SK-N-SH (cell line): Measurements from ENCODE around the gene PRKAA2.

Experiments used
- EP300 ChIP-seq, 2 experiments: IDR thresholded peaks; 2 replicates each; pipeline versions ENCODE4 v1.4.0 to v1.6.1; 2012; ENCODE audit warnings: borderline replicate concordance in 1 of 2, low read depth in 1 of 2, low read length in 1 of 2
- FOXM1 ChIP-seq: IDR thresholded peaks from 2 replicates; pipeline ENCODE4 v1.4.0; 2012; ENCODE audit warnings: low read depth, mild to moderate bottlenecking
- MXI1 ChIP-seq: IDR thresholded peaks from 2 replicates; pipeline ENCODE4 v1.6.1; 2012; ENCODE audit warnings: mild to moderate bottlenecking, low read depth, low read length, improper control_type of control experiment
- POLR2AphosphoS5 ChIP-seq: IDR thresholded peaks from 2 replicates; pipeline ENCODE4 v1.6.1; 2012; ENCODE audit warnings: low read depth, low read length
- RAD21 ChIP-seq: IDR thresholded peaks from 2 replicates; pipeline ENCODE4 v1.6.1; 2012; ENCODE audit warnings: mild to moderate bottlenecking, low read length
- SIN3A ChIP-seq: IDR thresholded peaks from 2 replicates; pipeline ENCODE4 v1.6.1; 2012; ENCODE audit warnings: low read depth, mild to moderate bottlenecking, low read length, moderate library complexity, borderline replicate concordance
- TAF1 ChIP-seq: IDR thresholded peaks from 2 replicates; pipeline ENCODE4 v1.6.1; 2012; ENCODE audit warnings: low read depth, mild to moderate bottlenecking, low read length, moderate library complexity, borderline replicate concordance
- TCF12 ChIP-seq: IDR thresholded peaks from 2 replicates; pipeline ENCODE4 v1.4.0; 2012
- TF ChIP-seq, protein P1 (sequence below): fragments of 200-600 bp; sonication (generic); IDR thresholded peaks from 2 replicates; pipeline ENCODE4 v1.6.1; 2017; ENCODE audit warnings: antibody characterized with exemption, mild to moderate bottlenecking, moderate library complexity
- TF ChIP-seq, protein P2 (sequence below): IDR thresholded peaks from 2 replicates; pipeline ENCODE4 v1.4.0; 2012; ENCODE audit warnings: low read depth
- TF ChIP-seq, protein P3 (sequence below): fragments of 150-350 bp; IDR thresholded peaks from 2 replicates; pipeline ENCODE4 v1.6.1; 2017; ENCODE audit warnings: antibody characterized with exemption, low read length, low read depth, borderline replicate concordance

DNA sequence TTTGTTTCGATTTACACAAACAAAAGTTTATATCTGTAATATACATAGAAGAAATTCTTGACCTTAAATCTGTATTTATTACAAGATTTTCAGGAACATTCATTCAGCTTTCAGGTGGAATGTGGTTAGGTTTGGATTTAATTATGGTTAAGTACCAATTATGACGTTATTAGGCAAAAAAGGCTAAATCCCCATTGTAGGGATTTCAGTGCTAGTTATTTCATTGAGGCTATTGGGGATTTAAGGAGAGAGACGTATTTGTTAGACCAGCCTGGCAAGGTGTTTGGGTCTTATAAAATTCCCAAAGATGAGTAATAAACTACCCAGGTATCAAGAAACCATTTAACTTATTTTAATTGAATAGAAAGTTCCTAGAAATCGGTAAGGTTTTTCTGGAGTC lies 26.0 kb downstream of the PRKAA2 start:
- TF ChIP-seq EP300 (IDR thresholded peaks at IDR 0.05; ENCODE audit: borderline replicate concordance in 1 of 2, low read depth in 1 of 2, low read length in 1 of 2), result no peak
- TF ChIP-seq, protein P1, sequence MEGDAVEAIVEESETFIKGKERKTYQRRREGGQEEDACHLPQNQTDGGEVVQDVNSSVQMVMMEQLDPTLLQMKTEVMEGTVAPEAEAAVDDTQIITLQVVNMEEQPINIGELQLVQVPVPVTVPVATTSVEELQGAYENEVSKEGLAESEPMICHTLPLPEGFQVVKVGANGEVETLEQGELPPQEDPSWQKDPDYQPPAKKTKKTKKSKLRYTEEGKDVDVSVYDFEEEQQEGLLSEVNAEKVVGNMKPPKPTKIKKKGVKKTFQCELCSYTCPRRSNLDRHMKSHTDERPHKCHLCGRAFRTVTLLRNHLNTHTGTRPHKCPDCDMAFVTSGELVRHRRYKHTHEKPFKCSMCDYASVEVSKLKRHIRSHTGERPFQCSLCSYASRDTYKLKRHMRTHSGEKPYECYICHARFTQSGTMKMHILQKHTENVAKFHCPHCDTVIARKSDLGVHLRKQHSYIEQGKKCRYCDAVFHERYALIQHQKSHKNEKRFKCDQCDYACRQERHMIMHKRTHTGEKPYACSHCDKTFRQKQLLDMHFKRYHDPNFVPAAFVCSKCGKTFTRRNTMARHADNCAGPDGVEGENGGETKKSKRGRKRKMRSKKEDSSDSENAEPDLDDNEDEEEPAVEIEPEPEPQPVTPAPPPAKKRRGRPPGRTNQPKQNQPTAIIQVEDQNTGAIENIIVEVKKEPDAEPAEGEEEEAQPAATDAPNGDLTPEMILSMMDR, result no peak
- TF ChIP-seq POLR2AphosphoS5, result no peak
- no peak for TF ChIP-seq FOXM1
- TF ChIP-seq, protein P2, sequence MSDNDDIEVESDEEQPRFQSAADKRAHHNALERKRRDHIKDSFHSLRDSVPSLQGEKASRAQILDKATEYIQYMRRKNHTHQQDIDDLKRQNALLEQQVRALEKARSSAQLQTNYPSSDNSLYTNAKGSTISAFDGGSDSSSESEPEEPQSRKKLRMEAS, result no peak
- TF ChIP-seq MXI1, result no peak
- TF ChIP-seq, protein P3, sequence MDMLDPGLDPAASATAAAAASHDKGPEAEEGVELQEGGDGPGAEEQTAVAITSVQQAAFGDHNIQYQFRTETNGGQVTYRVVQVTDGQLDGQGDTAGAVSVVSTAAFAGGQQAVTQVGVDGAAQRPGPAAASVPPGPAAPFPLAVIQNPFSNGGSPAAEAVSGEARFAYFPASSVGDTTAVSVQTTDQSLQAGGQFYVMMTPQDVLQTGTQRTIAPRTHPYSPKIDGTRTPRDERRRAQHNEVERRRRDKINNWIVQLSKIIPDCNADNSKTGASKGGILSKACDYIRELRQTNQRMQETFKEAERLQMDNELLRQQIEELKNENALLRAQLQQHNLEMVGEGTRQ, result no peak
- TF ChIP-seq TAF1, result no peak
- no peak for TF ChIP-seq RAD21
- no peak for TF ChIP-seq TCF12
- TF ChIP-seq SIN3A, result no peak
